ENCODE measurements around the gene TTC38. TPM values are rescaled to one million over a fixed set of nuclear protein-coding genes. Genes with fewer than 3 reads are reported as not detected.

Gene TTC38
- total RNA-seq (2022; extraction: Qiagen RNA extraction; ENCODE audit: low read depth), result 11.6 to 15.8 TPM (median 14.7 TPM) in 5 replicates

DNA sequence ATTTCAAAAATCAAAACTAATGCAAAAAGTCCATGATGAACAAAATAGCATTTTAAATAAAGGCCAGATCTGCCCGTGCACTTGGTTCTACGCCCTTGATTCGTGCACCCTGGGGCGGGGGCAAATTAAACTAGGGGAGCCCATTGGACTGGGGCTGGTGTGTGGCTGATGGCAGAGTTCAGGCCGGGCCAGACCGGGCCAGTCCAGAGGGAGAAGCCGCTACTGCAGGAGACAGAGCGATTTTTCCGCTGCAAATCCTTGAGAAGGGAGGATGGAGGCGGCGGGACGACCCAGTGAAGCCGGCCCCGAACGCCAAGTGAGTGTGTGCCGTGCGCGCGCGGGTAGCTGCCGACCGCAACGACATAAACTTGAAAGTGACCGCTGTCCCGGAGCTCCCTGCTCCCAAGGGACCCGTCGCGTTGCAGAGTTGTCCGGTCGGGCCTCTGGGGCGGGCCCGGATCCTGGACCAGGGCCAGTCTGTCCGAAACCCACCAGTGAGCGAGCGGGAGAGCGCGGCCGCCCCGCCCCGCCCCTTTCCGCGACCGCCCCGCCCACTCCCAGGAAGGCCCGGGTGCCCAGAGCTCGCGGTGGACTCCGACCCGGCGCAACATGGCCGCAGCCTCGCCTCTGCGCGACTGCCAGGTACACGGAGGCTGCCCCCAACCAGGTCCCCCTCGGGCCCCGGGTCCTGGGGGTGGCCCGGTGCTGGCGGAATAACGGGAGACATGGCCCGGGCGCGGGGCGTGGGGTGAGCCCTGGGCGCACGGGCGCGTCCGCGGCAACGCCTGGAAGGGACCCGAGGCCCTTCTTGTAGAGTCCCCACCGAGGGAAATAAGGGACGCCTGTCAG, at the start of gene TTC38:
Gene TTC38 (plus strand): TSS at position 578 of the 849 bp plus-strand sequence. CDS start 32 bp downstream, at position 610.

DNA sequence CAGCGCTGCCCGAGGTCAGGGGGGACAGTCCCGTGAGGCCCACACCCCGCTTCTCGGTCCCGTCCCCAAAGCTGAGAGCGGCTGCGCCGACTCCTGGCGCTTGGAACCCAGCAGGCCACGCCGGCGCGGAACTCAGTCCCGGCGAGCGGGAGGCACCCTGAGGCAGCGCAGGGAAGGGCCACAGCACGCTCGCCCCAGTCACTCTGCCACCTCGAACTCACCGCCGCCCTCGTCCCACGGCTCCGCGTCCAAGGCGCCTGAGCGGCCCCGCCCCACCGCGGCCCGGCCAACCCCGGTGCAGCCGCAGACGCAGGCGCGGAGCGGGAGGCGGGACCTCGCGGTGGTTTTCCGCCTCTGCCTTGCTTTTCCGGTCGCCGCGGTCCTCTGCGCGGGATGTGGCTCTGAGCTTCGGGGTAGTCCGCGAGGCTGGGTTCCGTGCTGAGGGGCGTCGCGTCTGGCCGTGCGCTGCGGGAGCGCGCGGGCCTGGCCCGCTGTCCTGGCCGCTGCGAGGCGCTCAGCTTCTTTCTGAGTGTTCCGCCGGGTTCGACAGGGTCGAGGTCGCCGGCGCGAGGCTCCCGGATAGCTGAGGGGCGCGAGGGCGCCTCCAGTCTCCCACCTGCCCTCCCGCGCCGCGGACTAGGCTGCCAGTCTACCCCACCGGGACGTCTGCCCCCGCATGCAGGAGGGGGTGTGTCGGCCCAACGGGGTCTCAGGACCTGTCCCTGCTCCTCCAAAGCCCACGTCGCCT, 17.6 kb upstream of the TTC38 start, which contains the start of gene CDPF1:
Gene CDPF1 (minus strand): TSS at position 259 of the 748 bp plus-strand sequence. CDS start 2,009 bp downstream, outside the sequence.

DNA sequence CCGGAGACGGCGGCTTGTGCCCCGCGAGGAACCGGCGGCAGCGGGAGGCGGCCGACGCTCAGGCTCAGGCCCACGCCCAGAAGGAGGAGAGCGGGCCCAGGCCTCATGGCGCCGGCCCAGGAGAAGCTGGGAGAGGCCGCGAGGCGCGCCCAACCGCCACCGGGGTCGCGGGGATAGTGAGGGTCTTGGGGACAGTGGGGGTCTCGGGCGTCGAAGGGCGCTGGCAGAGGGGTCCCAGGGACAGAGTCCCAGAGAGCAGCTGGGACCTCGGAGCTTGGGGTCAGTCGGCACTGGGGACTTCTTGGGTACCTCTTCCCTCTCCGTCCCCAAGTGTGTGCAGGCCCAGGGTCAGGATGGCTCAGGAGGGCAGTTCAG, 4.6 kb upstream of the TTC38 start, which contains the start of gene PKDREJ:
Gene PKDREJ (minus strand): TSS at position 128 of the 375 bp plus-strand sequence. CDS start 21 bp downstream, at position 107.

DNA sequence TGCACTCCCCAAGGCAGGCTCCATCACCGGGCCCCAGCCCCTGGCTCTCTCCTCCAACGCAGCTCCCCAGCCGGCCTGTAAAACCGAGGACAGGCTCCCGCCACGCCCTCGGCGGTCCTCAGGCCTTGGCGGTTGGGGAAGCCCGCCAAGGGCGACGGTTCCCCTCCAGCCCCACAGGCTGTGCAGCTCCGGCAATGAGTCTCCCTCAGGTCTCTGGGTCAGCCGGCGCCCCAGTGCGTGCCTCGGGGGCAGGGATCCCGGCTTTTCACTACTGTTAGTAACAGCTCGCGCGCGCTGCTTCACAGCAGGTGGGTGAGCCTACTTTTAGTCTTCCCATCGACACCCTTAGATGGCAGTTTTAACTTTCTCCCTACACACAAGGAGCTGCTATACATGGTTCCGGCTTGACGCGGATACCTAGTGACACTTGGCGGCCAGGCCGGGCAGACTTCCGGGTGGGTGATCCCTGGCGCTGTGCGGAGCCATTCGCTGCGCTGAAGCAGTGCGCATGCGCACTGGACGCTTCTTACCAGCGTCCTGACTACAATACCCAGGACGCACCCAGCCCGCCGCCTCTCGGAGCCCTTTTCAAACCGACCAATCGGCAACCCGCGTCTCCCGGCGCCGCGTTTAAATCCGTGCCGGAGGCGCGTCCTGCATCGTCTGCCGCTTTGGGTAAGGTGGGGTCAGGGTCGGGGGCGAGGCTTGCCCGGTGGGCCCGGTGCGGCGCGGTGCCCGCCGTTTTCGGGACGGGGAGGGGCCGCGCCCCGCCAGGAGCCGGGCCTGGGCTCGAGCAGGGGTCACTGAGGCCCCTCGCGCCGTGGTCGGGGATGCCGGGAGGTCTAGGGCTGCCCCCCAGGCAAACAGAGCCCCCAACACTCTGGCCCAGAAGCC, 28.7 kb downstream of the TTC38 start, which contains the start of gene GTSE1:
Gene GTSE1 (plus strand): TSS at position 614 of the 894 bp plus-strand sequence. CDS start 531 bp downstream, outside the sequence.

GRCh38 chr22:46335201-46336118, 67.7 kb downstream of the TTC38 start, which contains the start of gene TRMU:
Gene TRMU (plus strand): TSS chr22:46335714. CDS start chr22:46335765, 51 bp downstream.

Other genes starting within 250 kb of the TTC38 start
- gene PPARA, start 117.5 kb upstream of the TTC38 start, total RNA-seq (2022; extraction: Qiagen RNA extraction; ENCODE audit: low read depth), result 1.2 to 2.3 TPM (median 1.7 TPM) in 5 replicates
- 8.5 to 11.0 TPM (median 9.6 TPM) in 5 replicates for gene CDPF1, start 17.7 kb upstream of the TTC38 start, total RNA-seq (2022; extraction: Qiagen RNA extraction; ENCODE audit: low read depth)
- gene PKDREJ, start 4.7 kb upstream of the TTC38 start, total RNA-seq (2022; extraction: Qiagen RNA extraction; ENCODE audit: low read depth), result not detected in 5 replicates
- gene GTSE1, start 28.9 kb downstream of the TTC38 start, total RNA-seq (2022; extraction: Qiagen RNA extraction; ENCODE audit: low read depth), result 23.7 to 36.6 TPM (median 35.3 TPM) in 5 replicates
- gene TRMU, start 67.7 kb downstream of the TTC38 start, total RNA-seq (2022; extraction: Qiagen RNA extraction; ENCODE audit: low read depth), result 33.5 to 45.0 TPM (median 42.0 TPM) in 5 replicates

Data from A549 treated with DMSO at 1 μM for 4 hours (cell line).